Measurements from ENCODE around the gene FAM20A.
"Not testable (repeated sequence)": the region's sequence is repeated elsewhere in the genome, so short reads cannot be mapped to it uniquely, and the experiment has no call there.

Gene FAM20A

DNA sequence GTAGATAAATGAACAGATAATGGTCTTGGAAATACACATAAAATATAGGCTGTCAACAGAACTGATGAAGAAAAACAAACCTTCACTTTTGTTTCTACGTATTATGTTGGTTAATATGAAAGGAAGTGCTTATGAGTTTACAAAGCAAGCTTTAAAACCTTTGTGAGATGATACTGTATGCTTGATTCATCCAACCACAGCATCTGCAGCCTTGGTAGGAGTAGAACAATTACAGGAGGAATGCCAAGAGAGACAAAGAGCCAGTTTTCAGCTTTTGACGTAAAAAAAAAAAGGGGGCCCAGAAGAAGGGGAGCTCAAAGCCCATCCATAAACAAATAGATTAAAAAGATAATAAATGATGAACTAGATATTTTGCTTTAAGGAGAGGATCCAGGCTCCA, 13.3 kb downstream of the FAM20A start:
- DNase-seq (ENCODE audit: low spot score), result no peak

DNA sequence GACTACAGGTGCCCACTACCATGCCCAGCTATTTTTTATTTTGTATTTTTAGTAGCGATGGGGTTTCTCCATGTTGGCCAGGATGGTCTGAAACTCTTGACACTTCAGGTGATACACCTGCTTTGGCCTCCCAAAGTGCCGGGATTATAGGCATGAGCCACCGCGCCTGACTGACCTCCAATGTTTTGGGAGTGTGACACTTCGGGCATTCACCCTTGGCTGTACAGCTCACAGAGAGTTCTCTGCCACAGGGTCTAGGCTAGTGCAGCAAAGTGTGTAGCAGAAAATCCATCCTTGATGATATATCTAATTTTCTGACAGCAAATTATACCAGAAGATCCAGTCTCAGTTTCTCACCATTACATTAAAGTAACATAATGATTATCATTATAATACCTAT, 14.1 kb downstream of the FAM20A start:
- no peak for DNase-seq (ENCODE audit: low spot score)

DNA sequence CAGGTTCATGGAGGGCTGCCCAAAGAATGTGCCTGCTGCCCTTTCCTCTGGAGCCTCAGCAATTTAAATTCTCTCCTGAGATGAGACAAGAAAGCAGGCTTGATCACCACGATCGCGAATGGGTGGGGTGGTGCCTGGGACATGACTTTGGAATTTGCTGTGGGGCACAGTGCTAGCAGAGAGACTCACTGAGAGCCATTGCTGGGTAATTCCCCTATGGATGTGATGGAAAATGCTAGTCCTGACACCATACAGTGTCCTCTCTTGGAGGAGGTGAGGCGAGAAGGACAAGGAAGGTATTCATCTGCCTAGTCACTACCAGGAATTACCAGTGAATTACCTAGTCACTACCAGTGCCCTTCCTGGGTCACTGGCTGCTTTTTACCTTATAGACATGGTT, 15.5 kb downstream of the FAM20A start:
- DNase-seq (ENCODE audit: low spot score), result no peak

DNA sequence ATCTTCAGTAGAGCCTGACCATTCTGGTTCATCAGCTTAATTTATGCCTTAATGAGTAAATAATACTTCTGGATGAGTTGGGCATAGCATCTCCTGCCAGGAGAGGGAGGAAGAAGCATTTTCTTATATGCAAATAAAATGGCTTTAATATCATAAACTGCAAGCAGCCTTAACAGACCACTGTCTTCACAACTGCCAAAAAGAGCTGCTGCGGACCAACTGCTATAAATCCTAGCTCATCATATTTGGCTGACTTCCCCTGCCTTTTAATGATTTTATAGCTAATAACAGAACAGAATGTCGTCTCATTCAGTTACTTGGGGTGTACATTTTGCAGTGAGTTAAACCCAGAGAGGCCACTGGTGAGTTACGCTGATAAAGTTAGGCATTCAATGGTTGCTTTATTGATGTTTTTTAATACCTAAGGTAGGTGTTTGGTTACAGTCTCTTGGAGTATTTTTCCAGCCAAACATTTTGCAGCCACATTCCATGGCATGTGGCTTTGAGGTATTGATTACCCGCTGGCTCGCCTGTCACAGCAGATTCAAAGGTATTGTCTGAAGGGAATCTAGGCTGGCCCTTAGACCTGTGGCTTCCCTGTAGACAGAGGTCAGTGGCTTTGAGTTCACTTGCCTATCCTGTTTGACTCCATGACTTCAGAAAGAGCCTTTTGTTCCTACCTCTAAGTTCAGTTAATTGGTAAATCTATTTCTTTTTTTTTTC, 16.4 kb downstream of the FAM20A start:
- no peak for DNase-seq (ENCODE audit: low spot score)

DNA sequence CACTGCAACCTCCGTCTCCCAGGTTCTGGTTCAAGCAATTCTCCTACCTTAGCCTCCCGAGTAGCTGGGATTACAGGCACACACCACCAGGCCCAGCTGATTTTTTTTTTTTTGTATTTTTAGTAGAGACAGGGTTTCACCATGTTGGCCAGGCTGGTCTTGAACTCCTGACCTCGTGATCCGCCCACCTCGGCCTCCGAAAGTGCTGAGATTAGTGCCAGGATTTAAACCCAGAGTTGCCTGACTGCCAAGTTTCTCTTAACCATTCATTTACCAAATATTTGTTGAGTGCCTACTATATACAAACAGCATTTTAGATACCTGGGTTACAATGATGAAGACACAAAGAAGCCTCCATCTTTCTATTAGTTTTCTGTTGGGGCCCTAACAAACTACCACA, 18.3 kb downstream of the FAM20A start:
- not testable (repeated sequence) for DNase-seq (ENCODE audit: low spot score)

DNA sequence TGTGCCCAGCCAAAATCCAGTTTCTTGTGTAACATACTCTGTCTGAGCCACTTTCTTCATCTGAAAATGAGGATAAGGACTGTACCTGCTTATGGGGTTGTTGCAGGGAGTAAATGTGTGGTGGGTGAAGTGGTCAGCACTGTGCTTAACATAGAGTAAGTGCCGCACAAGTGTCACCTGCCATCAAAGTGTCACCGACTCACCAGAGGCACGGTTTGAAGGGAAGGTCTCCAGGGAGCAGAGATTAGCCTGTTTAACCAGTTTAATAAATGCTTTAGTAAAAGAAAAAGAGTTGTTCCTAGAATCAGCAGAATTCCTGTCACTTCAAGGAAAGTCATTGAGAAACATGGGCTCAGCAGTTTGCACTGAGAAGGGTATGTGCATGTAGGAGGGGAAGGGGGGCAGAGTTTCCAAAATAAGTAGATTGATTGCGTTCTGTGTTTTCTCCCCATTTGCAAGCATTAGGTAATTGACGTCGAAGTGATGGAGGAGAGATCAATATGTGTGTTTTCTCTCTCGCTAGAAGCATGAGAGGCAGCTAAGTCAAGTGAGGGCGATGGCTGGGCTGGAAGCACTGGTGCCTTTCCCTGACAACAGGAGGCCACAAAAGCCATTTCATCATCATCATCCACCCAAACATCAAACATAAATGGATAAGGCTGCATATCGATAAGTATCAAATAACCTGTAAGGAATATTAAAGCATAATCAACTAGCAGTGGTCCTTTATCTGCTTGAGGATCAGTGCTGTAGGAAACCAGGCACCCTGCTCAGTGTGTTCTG, 19.1 kb downstream of the FAM20A start:
- no peak for DNase-seq (ENCODE audit: low spot score)

DNA sequence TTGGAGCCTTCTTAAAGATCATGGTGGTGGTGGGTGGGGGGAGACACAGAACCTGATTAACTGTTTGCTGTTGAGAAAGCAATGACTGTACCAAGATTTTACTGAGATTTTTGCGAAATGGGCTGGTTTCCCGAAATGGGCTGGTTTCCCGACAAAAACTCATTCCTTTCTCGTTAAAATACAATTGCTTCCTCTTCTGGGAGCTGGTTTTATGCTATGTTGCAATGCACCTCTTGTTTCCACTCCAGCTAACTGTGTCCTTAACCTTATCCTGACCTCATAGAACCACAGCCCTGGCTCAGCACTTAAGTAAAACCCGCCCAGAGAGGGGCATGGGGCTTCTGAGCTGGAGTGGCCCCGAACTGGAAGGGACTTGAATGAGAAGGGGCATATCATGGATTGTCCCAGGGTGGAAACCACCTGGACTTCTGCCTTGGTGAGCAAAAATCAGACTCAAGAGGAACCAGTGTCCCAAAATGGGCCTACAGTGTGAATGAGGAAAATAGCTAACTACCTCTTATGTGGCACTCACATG, 20.9 kb downstream of the FAM20A start:
- DNase-seq (ENCODE audit: low spot score), result no peak

DNA sequence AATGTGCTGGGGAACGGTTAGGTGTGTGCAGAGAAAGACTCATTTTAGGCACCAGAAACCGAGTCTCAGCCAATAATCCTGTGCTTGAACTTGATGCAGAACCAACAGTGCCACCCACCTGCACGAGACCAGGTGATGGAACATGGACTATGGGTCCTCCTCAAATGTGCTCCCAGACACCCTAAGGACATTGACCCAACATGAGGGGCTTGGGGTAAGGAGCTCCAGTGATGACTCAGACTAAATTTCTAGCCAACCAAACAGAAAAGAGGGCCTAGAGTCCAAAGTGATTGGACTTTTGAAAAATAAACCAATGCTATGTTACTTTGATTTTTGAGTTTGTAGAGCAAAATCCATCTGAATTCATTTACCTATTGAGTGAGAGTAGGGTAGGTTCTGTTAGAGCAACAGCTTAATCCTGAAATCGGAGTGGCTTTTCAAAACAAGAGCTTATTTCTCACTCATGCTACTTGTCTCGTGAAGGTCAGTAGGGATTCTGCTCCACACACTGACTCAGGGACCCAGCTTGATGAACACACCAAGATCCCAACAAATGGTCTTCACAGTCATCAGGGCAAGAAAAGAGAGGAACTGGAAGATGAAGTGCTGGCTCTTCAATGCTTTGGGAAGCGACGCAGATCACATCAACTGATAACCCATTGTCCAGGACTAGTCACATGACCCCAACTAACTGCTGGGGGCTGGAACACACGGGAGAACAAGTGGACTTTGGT, 21.8 kb downstream of the FAM20A start:
- no peak for DNase-seq (ENCODE audit: low spot score)

DNA sequence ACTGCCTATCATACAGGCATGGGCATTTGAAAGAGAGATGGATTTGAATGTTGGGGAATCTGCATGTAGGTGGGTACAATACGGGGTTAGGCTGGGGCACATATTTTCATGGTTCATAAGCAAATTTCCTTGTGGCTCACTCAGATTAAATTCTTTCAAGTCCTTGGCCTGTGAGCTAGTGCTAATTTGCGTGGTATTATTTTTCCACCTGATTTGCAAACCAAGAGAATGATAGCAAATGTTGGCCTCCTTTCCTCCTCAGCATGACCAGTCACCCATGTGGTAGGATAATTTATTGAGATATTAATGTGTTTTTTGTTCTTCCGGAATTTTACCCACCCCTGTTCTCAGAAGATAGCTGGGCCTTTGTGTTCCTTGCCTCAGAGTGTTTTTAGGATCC, 22.9 kb downstream of the FAM20A start:
- DNase-seq (ENCODE audit: low spot score), result no peak

DNA sequence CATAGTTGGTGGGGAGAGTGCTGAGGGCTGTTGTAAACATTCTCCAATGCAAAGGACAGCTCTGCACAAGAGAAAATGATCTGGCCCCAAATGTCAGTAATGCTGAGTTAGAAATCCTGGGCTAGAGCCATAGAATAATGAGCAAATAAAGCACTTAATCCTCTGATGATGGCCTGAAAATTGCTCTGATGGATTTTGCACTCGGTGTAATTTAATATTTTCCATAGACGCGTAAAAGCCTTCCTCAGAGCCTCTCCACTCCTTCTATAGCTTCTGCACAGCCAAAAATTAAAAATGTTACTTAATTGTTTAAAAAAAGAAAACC, 23.7 kb downstream of the FAM20A start:
- DNase-seq (ENCODE audit: low spot score), result no peak

DNA sequence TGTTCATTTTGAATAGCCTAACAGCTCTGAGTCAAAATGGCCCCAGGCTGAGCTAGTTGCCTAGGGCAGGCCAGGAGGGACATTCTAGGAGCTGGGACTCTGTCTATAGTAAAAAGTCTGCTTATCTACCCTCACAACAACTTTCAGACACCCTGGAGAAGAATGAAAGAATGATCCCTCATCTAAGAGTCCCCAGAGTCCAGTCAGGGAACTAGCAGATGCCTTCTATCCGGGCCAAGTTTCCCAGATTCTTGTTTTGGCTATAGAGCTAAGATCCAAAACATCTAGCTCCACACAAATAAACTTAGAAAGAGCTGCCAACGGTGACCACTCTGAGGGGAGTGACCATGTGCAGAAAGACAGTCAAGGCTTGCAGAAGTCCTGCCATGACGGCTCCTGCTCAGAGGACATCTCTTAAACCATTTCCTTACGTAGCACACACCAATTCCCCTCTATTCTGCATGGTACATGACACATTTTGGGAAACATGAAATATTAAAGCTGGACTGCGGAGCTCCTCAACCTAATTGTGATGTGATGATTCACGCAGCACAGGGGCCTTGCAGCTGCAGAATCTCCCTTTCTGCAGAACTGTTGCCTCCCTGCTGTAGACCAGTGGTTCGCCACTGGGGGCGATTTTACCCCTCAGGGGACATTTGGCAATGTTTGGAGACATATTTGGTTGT, 24.2 kb downstream of the FAM20A start:
- DNase-seq (ENCODE audit: low spot score), result no peak

DNA sequence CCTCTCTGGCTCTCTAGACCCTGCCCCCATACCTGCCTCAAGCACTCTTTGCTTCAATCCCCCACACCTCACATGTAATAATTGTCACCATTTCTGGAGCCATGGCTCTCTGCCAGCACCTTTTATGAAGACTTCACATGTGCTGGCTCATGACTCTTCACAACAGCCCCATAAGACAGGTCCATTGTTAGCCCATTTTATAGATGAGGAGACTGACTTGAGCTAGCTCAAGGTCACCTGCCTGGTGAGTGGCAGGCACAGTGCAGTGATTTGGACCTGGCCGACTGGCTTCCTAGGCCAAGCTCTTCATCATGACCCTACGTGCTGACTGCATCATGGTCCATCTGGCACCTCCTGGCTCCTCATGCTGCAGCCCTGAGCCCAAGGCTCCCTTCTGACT, 25.0 kb downstream of the FAM20A start:
- no peak for DNase-seq (ENCODE audit: low spot score)

DNA sequence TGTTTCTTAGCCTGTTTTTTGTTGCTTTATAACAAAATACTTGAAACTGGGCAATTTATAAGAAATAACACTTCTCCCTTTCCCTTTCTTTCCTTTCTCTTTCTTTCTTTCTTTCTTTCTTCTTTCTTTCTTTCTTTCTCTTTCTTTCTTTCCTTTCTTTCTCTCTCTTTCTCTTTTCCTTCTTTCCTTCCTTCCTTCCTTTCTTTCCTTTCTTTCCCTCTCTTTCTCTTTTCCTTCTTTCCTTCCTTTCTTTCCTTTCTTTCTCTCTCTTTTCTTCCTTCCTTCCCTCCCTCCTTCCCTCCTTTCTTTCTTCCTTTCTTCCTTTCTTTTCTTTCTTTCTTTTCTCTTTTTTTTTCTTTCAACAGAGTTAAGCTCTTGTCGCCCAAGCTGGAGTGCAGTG, 27.8 kb downstream of the FAM20A start:
- DNase-seq (ENCODE audit: low spot score), result no peak

DNA sequence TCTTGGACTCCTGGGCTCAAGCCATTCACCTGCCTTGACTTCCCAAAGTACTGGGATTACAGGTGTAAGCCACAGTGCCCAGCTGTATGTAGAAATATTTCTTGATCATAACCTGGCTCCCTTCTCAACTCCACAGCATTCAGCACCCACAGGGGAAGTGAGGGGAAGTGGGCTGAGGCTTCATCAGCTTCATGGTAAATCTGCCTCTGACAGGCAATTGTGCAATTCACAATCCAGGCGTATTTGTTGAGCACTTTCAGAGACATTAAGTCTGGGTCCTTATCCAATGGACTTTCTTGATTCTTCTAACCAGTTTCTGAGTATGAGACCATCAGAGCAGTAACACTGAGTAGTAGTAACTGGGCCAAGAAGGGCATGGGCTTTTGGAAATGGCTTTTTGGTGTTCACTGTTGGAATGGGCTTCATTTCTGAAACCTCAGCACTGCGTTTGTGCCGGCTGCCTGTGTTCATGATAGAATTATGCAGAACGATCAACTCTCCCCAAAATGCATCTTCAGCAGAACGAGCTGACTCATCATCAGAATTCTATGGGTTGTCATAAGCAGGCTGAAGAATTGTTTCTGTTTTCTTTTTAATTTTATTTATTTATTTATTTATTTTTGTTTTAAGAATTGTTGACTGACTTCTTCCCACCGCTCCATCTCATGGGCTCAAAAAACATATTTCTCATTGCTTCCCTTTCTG, 28.9 kb downstream of the FAM20A start:
- DNase-seq (ENCODE audit: low spot score), result no peak

DNA sequence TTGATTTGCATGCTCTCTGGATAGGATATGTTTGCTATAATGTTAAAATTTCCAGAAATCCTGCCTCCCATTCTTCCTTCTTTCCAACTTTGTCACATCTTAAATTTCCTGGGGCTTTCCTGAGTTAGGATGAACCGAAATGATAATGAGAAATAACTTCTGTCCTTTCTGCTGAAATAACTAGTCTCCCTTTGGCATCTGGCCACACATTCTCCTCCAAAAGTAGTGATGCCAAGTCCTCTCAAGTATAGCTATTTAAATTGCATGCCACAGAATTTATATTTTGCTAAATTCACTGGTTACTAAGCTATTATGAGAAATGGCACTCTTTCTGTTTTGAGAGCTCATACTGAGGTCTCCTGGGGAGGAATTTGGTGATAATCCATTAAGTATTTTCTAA, 30.6 kb downstream of the FAM20A start:
- no peak for DNase-seq (ENCODE audit: low spot score)

DNA sequence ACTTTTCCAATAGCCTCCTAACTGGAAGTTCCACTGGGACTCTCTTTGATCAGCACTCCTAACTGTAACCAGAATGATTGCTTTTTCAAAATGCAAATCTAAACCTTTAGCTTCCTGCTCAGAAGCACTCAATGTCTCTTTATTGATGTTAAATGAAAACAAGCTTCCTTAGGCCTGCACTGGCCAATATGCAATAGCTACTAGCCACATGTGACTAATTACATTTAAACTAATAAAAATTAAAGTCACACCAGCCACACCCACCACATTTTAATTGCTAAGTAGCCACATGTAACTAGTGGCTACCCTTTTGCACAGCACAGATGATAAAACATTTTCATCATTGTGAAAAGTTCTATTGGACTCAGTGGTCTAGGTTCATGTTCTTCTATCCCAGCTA, 31.8 kb downstream of the FAM20A start:
- DNase-seq (ENCODE audit: low spot score), result no peak

DNA sequence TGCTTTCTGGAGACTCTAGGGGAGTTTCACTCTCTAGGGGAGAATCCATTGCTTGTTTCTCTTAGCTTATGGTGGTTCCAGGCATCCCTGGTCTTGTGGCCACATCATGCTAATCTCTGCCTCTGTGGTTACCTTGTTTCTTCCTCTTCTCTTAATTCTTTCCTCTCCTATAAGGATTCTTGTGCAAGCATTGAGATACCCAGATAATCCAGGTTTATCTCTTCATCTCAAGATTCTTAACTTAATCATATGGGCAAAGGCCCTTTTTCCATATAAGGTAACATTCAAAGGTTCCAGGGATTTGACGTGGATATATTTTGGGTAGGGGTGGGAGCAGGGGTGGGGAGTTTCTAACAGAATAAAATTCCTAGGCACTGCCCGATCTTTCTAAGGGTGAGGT, 32.6 kb downstream of the FAM20A start:
- no peak for DNase-seq (ENCODE audit: low spot score)

DNA sequence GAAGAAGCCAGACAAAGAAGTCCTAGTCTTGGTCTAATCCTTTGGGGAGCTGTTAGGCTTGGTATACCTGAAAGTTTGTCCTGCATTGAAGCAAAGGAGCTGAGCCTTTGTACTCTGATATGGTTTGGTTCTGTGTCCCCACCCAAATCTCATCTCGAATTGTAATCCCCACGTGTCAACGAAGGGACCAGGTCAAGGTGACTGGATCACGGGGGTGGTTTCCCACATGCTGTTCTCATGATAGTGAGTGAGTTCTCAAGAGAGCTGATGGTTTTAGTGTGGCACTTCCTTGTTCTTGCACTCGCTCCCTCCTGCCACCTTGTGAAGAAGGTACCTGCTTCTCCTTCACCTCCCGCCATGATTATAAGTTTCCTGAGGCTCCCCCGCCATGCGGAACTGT, 33.6 kb downstream of the FAM20A start:
- DNase-seq (ENCODE audit: low spot score), result no peak

DNA sequence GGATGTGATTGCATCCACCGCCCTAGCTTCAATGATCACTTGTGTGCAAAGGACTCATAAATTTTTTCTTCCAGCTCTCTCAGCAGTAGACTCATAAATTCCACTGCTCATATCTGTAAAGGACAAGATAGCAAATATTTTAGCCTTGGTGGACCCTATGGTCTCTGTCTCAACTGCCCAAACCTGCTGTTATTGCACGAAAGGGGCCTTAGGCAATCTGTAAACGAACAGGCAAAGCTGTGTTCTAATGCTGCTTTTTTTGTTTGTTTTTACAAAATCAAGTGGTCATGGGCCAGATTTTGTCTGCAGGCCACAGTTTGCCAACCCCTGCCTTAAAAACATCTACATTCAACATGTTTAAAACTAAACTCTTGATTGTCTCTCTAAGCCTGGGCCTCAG, 34.1 kb downstream of the FAM20A start:
- DNase-seq (ENCODE audit: low spot score), result no peak

DNA sequence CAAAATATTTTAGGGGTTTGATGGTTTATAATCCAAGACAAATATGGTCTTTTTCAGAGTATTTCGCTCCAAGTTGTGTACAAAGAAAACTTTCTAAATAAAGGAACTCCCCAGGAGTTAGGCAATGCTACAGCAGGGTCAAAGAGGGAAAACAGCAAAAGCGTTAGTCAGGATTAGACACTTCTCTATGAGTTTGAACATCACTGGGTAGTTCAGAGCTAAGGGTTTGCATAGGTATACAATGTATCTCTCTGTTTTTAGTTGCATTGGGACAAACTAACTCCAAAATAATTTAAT, 34.8 kb downstream of the FAM20A start:
- no peak for DNase-seq (ENCODE audit: low spot score)

DNA sequence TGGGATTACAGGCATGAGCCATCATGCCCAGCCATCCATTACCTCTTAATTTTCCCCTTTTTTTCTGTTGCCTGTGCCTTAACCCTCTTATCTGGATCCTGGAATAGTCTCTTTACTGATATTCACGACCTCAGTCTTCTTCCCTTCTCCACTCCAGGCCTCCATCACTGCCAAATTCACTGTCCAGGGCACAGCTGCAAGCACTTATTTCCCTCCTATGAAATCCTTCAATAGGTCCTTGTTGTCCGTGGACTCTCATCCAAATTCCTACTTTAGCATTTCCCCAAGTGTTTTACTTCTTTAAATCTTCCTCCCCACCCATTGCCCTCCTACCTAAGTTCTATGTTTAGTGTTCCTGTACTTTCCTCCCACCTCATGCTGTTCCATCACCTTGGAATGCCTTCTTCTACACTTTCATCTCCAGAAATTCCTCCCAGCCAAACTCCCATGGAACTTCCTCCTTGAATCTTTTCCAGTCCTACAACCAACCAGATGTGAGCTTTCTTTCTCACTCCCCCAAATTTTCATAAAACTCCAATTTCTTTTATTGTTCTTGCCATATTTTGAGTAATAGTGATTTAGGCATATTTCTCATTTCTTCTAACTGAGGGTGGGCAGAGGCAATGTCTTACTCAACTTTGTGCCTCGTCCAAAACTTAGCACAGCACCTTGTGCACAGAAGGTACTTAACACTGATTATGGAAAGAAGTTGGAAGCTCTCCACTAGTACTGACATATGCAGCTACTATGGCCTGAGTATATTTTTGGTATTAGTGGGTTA, 35.3 kb downstream of the FAM20A start:
- no peak for DNase-seq (ENCODE audit: low spot score)
